ENCODE results near the gene CD163.

DNA sequence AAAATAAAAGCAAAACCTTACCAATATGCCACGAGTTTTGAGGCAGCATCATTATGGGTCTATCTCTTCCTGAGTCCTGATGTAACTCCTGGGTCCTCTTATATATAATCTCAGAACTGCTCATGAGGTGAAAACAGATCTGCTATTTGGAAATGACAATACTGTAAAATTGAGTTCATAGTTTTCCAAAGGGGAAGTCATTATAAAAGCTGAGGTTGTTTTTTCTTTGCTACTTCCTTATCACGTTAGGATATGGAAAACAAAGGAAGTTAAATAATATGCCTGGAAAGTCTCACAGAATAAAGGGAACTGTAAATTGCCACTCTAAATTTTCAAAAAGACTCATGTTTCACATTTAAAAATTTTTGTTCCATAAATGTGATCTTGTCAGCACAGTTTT lies 59.5 kb downstream of the CD163 start, which contains the start of gene CD163L1:
- TF ChIP-seq, protein P1, sequence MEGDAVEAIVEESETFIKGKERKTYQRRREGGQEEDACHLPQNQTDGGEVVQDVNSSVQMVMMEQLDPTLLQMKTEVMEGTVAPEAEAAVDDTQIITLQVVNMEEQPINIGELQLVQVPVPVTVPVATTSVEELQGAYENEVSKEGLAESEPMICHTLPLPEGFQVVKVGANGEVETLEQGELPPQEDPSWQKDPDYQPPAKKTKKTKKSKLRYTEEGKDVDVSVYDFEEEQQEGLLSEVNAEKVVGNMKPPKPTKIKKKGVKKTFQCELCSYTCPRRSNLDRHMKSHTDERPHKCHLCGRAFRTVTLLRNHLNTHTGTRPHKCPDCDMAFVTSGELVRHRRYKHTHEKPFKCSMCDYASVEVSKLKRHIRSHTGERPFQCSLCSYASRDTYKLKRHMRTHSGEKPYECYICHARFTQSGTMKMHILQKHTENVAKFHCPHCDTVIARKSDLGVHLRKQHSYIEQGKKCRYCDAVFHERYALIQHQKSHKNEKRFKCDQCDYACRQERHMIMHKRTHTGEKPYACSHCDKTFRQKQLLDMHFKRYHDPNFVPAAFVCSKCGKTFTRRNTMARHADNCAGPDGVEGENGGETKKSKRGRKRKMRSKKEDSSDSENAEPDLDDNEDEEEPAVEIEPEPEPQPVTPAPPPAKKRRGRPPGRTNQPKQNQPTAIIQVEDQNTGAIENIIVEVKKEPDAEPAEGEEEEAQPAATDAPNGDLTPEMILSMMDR (conservative IDR thresholded peaks at IDR 0.05 in 1 of 2, IDR thresholded peaks at IDR 0.05 in 1 of 2; ENCODE audit: low read depth in 1 of 2, low read length in 2 of 2) = no peak
- no peak for TF ChIP-seq EZH2 (IDR thresholded peaks at IDR 0.05; ENCODE audit: low read length, missing control alignments)

All from fibroblast of lung (primary cell).